Stomach smooth muscle (tissue), 2 donors: ENCODE measurements around the gene OAS3.

Experiments used
- H3K27ac ChIP-seq: one replicate; pipeline ENCODE4 v1.7.0; 2013; ENCODE audit warnings: mild to moderate bottlenecking, low read length, inconsistent platforms
- H3K27me3 ChIP-seq, 2 donors: one replicate each; pipeline ENCODE4 v1.7.0; 2013; ENCODE audit warnings: low read length in 2 of 2; ENCODE audit not compliant: insufficient read depth in 2 of 2, control insufficient read depth in 1 of 2
- H3K36me3 ChIP-seq, 2 donors: one replicate each; pipeline ENCODE4 v1.7.0; 2013; ENCODE audit warnings: low read length in 2 of 2; ENCODE audit not compliant: control insufficient read depth in 2 of 2, insufficient read depth in 2 of 2
- H3K4me1 ChIP-seq: one replicate; pipeline ENCODE4 v1.7.0; 2013; ENCODE audit warnings: low read length; ENCODE audit not compliant: control insufficient read depth, insufficient read depth
- H3K4me3 ChIP-seq, 2 donors: one replicate each; pipeline ENCODE4 v1.7.0; 2013; ENCODE audit warnings: low read length in 2 of 2
- H3K9ac ChIP-seq, 2 donors: one replicate each; pipeline ENCODE4 v1.7.0; 2013; ENCODE audit warnings: low read length in 2 of 2, mild to moderate bottlenecking in 1 of 2
- H3K9me3 ChIP-seq, 2 donors: one replicate each; pipeline ENCODE4 v1.7.0; 2013; ENCODE audit warnings: low read length in 2 of 2; ENCODE audit not compliant: control insufficient read depth in 2 of 2
- donor health status: healthy.
- donor health status: Pancreatic carcinoma.

OAS3 gene

GRCh38 chr12:112997506-112997905, 59.2 kb downstream of the OAS3 start:
- H3K27me3 ChIP-seq = peaks cover 0 to 2% of the 10 kb centered on the region in 2 donors
- H3K9ac ChIP-seq = no peak overlapping the region
- H3K4me1 ChIP-seq = no peaks in the 10 kb centered on the region
- no peak overlapping the region for H3K27ac ChIP-seq
- peaks cover 4 to 9% of the 10 kb centered on the region in 2 donors for H3K9me3 ChIP-seq
- no peak overlapping the region for H3K4me3 ChIP-seq
- peaks cover 2 to 3% of the 10 kb centered on the region in 2 donors for H3K36me3 ChIP-seq

GRCh38 chr12:112998987-112999767, 60.9 kb downstream of the OAS3 start:
- Histone ChIP-seq H3K9ac (no peak overlapping the region), H3K36me3 (peaks cover 2 to 3% of the 10 kb centered on the region in 2 donors), H3K4me3 (no peak overlapping the region), H3K4me1 (no peaks in the 10 kb centered on the region), H3K9me3 (peaks cover 4 to 5% of the 10 kb centered on the region in 2 donors), H3K27me3 (peaks cover 0 to 2% of the 10 kb centered on the region in 2 donors), H3K27ac (no peak overlapping the region)

- Histone ChIP-seq H3K4me3 (no peak overlapping the region), H3K4me1 (no peaks in the 10 kb centered on the region), H3K27ac (no peak overlapping the region), H3K27me3 (peaks cover 0 to 4% of the 10 kb centered on the region in 2 donors), H3K9me3 (peaks cover 4 to 5% of the 10 kb centered on the region in 2 donors), H3K9ac (no peak overlapping the region), H3K36me3 (peaks cover 2 to 3% of the 10 kb centered on the region in 2 donors)
Measured at GRCh38 chr12:113000433-113000832, 62.2 kb downstream of the OAS3 start.

GRCh38 chr12:113002155-113002554, 63.9 kb downstream of the OAS3 start:
- no peaks in the 10 kb centered on the region for H3K4me1 ChIP-seq
- H3K9me3 ChIP-seq = peaks cover 4 to 5% of the 10 kb centered on the region in 2 donors
- H3K36me3 ChIP-seq = peaks cover 3 to 4% of the 10 kb centered on the region in 2 donors
- H3K27ac ChIP-seq = no peak overlapping the region
- no peak overlapping the region for H3K4me3 ChIP-seq
- no peak overlapping the region for H3K9ac ChIP-seq
- peaks cover 2 to 4% of the 10 kb centered on the region in 2 donors for H3K27me3 ChIP-seq

GRCh38 chr12:113002676-113003075, 64.4 kb downstream of the OAS3 start:
- peaks cover 0 to 2% of the 10 kb centered on the region in 2 donors for H3K36me3 ChIP-seq
- H3K27me3 ChIP-seq = peaks cover 2% of the 10 kb centered on the region in 2 donors
- peaks cover 4 to 5% of the 10 kb centered on the region in 2 donors for H3K9me3 ChIP-seq

GRCh38 chr12:113003636-113004035, 65.4 kb downstream of the OAS3 start:
- Histone ChIP-seq H3K27me3 (peaks cover 2% of the 10 kb centered on the region in 2 donors), H3K27ac (no peak overlapping the region), H3K9me3 (peaks cover 1 to 2% of the 10 kb centered on the region in 2 donors), H3K4me1 (no peaks in the 10 kb centered on the region), H3K36me3 (peaks cover 0 to 2% of the 10 kb centered on the region in 2 donors), H3K4me3 (no peak overlapping the region), H3K9ac (no peak overlapping the region)

More at GRCh38 chr12:113002676-113003075, 64.4 kb downstream of the OAS3 start:
- H3K4me1 ChIP-seq = no peaks in the 10 kb centered on the region
- H3K9ac ChIP-seq = no peak overlapping the region
- no peak overlapping the region for H3K4me3 ChIP-seq
- no peak overlapping the region for H3K27ac ChIP-seq

- no peaks in the 10 kb centered on the region for H3K9me3 ChIP-seq
- no peak overlapping the region for H3K27ac ChIP-seq
- H3K36me3 ChIP-seq = peaks cover 0 to 2% of the 10 kb centered on the region in 2 donors
Measured at GRCh38 chr12:113005762-113006161, 67.5 kb downstream of the OAS3 start.

GRCh38 chr12:113006206-113006605, 67.9 kb downstream of the OAS3 start:
- H3K36me3 ChIP-seq = peaks cover 0 to 2% of the 10 kb centered on the region in 2 donors
- no peak overlapping the region for H3K27ac ChIP-seq
- H3K9ac ChIP-seq = no peak overlapping the region
- peaks cover 2% of the 10 kb centered on the region in 2 donors for H3K27me3 ChIP-seq
- H3K4me1 ChIP-seq = no peaks in the 10 kb centered on the region
- H3K4me3 ChIP-seq = no peak overlapping the region
- peaks cover 0 to 1% of the 10 kb centered on the region in 2 donors for H3K9me3 ChIP-seq

More at GRCh38 chr12:113005762-113006161, 67.5 kb downstream of the OAS3 start:
- Histone ChIP-seq H3K4me1 (no peaks in the 10 kb centered on the region), H3K9ac (no peak overlapping the region), H3K4me3 (no peak overlapping the region), H3K27me3 (peaks cover 2% of the 10 kb centered on the region in 2 donors)

GRCh38 chr12:113006641-113007040, 68.4 kb downstream of the OAS3 start:
- H3K27me3 ChIP-seq = peaks cover 2% of the 10 kb centered on the region in 2 donors
- peaks cover 0 to 2% of the 10 kb centered on the region in 2 donors for H3K36me3 ChIP-seq
- no peak overlapping the region for H3K27ac ChIP-seq
- no peak overlapping the region for H3K4me3 ChIP-seq
- H3K9me3 ChIP-seq = peaks cover 0 to 3% of the 10 kb centered on the region in 2 donors
- no peaks in the 10 kb centered on the region for H3K4me1 ChIP-seq
- no peak overlapping the region for H3K9ac ChIP-seq

GRCh38 chr12:113007166-113007565, 68.9 kb downstream of the OAS3 start:
- Histone ChIP-seq H3K36me3 (peaks cover 0 to 2% of the 10 kb centered on the region in 2 donors), H3K4me3 (no peak overlapping the region), H3K27ac (no peak overlapping the region)

GRCh38 chr12:113010701-113011100, 72.4 kb downstream of the OAS3 start:
- Histone ChIP-seq H3K9ac (no peak overlapping the region), H3K27me3 (peaks cover 0 to 2% of the 10 kb centered on the region in 2 donors), H3K27ac (no peak overlapping the region), H3K9me3 (peaks cover 0 to 3% of the 10 kb centered on the region in 2 donors), H3K36me3 (peaks cover 0 to 2% of the 10 kb centered on the region in 2 donors), H3K4me1 (no peaks in the 10 kb centered on the region), H3K4me3 (no peak overlapping the region)

More at GRCh38 chr12:113007166-113007565, 68.9 kb downstream of the OAS3 start:
- no peaks in the 10 kb centered on the region for H3K4me1 ChIP-seq
- H3K9me3 ChIP-seq = peaks cover 0 to 3% of the 10 kb centered on the region in 2 donors
- no peak overlapping the region for H3K9ac ChIP-seq
- H3K27me3 ChIP-seq = peaks cover 2% of the 10 kb centered on the region in 2 donors
